HG03064 (cell line): ENCODE data around the gene STARD9.
"Not testable (repeated sequence)": the region's sequence is repeated elsewhere in the genome, so short reads cannot be mapped to it uniquely, and the experiment has no call there.

Experiments used
- ATAC-seq: cut with Tn5 transposase; IDR thresholded peaks from one replicate; pipeline ENCODE4 v1.9.1; 2021; ENCODE audit warnings: low read depth; ENCODE audit not compliant: unreplicated experiment

Gene STARD9

DNA sequence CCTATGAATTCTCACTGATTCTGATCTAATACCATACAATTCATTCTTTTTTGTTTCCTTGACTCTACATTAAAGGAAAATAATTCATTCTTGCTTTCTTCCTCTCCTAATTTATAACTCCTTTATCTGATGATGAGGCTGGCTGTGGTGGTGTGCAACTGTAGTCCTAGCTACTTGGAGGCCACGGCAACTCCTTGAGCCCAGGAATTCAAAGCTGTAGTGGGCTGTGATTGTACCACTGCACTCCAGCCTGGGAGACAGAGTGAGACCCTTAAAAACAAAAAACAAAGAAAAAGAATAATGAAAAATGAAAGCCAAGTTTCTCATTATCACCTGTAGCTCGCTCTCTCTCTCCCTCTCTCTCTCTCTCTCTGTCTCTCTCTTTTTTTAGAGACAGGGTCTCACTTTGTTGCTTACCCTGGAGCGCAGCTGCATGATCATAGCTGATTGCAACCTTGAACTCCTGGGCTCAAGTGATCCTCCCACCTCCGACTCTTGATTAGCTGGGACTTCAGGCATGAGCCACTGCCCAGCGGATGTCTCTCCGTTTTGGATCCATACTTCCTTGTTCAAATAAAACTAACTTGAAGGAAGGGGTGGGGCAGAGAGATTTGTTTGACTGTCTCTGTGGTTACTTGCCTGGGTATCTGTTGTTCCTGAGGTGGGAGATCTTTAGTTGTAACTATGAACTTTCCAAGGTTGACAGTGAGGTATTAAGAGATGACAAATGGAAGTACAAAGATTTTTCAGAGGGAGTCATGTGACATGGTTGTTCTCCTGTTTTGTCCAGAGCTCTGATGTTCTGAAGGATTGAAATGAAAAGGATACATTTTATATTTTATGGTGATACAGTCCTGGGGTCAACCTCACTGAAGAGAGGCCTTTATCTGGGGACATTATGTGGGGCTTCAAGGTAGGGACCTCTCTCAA lies 46.9 kb downstream of the STARD9 start:
- ATAC-seq: no peak

- no peak for ATAC-seq
These were observed 48.5 kb downstream of the STARD9 start for GRCh38 chr15:42623951-42624350.

DNA sequence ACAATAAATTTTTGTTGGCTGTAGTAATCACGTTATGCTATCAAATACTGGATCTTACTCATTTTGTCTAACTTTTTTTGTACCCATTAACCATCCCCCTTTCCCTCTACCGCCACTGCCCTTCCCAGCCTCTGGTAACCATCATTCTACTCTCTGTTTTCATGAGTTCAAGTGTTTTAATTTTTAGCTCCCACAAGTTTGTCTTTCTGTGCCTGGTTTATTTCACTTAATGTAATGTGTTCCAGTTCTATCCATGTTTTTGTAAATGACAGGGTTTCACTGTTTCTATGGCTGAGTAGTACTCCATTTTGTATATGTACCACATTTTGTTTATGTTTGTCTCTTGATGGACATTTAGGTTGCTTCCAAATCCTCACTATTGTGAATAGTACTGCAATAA lies 52.1 kb downstream of the STARD9 start:
- no peak for ATAC-seq

- ATAC-seq: no peak
These were observed 53.4 kb downstream of the STARD9 start for GRCh38 chr15:42628761-42629160.

- ATAC-seq: no peak
These were observed 56.8 kb downstream of the STARD9 start for GRCh38 chr15:42632105-42632675.

DNA sequence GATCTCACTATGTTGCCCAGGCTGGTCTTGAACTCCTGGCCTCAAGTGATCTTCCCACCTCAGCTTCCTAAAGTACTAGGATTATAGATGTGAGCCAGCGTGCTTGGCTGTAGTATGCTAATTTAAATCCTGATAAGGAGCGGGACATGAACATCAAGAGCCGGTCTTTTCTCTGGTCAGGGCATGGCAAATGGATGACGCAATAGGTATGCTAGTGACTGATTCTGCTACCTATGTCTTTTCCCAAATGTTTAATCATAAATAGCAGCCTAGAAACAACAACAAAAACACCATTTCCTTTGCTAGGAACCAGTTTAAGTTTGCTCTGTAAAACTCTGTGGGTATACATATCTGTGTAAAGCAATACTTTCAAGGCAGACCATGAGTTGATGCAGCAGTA lies 64.7 kb downstream of the STARD9 start:
- ATAC-seq: no peak

DNA sequence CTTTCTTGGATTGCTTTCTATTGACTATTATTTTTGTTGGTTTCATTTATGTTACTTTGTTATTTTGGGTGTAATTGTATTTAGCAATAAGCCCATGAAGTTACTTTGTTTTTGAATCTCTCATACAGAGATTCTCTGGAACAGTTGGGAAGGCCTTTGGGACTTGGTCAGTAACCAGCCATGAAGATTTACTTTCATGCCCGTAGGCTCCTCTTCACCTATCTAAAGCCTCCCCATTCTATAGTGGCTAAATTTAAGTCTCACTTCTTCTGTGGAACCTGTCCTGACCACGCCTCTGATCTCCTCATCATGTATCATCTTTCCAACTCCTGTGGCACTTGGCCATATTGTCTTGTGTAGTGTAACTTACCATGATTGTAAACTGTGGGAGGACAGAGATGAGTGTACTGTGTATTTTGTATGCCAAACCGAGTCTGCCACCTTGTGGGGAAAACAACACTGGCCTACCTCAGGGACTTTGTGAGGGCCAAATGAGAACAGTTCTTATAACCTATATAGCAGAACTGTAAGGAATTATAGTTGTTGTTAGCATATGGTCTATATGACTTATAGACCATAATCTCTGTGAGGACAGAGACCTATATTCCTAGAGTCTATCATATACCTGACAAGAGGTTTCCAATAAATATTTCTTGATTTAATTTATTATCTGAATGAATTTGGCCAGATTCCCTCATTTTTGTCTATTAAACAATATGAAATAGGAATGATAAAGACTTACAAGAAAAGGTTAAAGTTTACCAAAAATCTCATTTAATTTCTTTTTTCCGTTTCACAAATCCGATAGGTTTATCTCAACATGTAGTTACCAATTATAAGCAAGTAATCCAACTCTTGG lies 75.0 kb downstream of the STARD9 start:
- peak; percentile 73 for ATAC-seq

DNA sequence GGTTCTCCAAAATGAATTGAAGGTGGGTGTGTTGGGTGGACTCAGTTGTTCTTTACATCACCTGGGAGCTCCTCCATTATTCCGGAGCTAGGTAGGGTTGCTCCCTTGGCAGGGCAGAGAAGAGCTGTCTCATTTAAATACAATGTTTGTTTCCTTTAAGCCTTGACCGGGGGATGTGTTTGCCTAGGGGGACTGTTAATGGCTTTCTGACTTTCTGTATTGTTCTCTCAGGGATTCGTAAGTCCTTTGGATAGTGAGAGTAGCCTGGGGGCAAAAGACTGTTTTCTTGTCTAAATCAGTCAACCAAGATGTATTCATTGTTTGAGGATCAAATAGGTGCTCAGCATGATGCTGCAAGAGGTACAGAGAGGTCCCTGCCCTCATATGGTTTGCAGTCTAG lies 90.4 kb downstream of the STARD9 start:
- ATAC-seq: no peak

GRCh38 chr15:42667855-42668254 lies 92.4 kb downstream of the STARD9 start:
- ATAC-seq: no peak

GRCh38 chr15:42670451-42670850 lies 95.0 kb downstream of the STARD9 start:
- no peak for ATAC-seq

- ATAC-seq: no peak
These were observed 97.0 kb downstream of the STARD9 start for GRCh38 chr15:42672444-42672843.

GRCh38 chr15:42674472-42674871 lies 99.1 kb downstream of the STARD9 start:
- ATAC-seq: no peak

DNA sequence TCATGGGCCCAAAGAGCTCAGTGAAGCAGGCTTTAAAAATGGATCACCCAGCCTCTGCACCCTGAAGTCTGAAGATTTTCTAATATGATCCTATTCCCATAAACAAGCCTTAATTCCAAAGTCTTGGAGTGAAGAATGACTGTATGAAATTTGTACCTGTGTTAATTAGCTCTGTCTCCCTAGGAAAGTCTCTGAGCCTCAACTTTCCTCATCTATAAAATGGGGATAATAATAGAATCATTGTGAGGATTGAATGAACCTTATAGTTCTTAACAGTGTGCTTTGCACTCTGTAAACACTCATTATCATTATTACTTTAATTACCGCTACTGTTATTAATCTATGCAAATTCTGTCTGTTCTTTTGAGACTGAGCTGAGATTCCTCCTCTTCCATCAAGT lies 99.6 kb downstream of the STARD9 start:
- no peak for ATAC-seq

DNA sequence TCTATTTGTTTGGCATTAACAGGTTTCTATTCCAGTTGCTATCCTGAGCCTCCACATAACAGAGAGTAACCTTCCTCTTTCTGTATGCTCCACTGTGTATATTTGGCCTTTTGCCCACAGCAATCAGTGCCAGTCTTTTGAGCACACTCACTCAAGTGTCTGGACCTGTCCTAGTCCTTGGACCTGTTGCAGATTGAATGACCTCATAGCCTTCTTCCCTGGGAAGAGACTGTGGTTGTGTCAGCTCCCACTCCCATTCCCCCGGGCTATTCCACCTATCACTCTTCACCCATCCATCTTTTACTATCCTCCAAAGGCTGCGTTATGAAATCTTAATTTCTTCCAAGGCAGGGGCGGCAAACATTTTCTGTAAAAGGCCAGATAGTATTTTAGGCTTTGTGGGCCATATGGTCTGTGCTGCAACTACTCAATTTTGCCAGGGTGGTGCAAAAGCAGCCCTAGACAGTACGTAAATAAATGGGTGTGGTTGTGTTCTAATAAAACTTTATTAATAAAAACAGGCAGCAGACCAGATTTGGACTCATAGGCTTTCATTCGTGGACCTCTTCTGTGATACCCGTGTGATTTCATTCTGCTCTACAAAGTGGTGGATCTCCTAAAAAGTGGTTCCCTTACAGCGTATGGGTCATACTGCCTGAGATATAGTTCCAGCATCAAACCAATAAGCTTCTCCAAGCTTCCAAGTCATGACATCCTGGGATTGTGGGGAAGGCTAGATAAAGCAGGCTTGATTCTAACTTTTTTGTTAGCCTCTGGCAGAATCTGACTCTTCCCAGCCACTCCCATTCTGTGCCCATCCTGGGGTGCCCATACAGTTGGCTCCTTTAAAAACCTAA lies 104.1 kb downstream of the STARD9 start:
- ATAC-seq: no peak

- ATAC-seq: not testable (repeated sequence)
These were observed 104.7 kb downstream of the STARD9 start for GRCh38 chr15:42680142-42680482.

DNA sequence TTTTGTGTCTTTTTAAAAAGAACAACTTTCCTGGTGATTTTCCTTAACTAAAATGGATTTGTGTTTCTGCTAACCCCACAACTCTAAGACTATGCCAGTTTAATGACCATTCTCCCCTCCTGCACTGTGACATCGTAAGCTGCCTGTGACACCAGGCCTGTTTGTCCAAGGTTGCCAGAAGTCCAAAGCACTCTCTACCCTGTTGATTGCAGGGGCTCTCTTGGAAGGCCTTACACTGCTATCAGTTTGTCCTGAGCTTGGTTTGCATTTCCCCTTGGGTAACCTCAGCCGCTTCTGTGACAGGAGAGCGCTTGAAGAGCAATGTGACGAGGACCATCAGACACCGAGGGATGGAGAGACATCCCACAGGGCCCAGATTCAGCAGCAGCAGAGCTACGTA lies 105.7 kb downstream of the STARD9 start:
- ATAC-seq: no peak

DNA sequence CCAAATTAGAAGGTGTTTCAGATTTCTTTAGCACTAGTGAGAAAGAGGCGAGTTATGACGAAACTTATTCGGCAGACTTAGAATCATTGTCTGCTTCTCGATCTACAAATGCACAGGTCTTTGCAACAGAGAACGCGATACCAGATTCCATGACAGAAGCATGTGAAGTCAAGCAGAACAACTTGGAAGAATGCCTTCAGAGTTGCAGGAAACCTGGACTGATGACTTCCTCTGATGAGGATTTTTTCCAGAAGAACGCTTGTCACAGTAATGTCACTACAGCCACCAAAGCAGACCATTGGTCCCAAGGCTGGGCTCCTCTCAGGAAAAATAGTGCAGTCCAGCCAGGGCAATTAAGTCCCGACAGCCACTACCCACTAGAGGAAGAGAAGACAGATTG lies 110.9 kb downstream of the STARD9 start:
- ATAC-seq: no peak

GRCh38 chr15:42687740-42688139 lies 112.3 kb downstream of the STARD9 start:
- no peak for ATAC-seq

DNA sequence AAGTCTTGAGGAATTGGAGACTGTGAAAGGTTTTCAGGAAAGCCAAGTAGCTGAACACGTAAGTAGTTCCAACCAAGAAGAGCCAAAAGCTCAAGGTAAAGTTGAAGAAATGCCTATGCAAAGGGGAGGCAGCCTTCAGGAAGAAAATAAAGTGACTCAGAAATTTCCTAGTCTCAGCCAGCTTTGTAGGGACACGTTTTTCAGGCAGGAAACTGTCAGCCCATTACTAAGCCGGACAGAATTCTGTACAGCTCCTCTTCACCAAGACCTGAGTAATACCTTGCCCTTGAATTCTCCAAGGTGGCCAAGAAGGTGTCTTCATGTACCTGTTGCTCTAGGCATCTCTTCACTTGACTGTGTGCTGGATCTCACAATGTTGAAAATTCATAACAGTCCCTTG lies 112.9 kb downstream of the STARD9 start:
- no peak for ATAC-seq

- ATAC-seq: no peak
These were observed 115.9 kb downstream of the STARD9 start for GRCh38 chr15:42691308-42691707.
